ENCODE data around the gene CNOT6. TPM values are rescaled to one million over a fixed set of nuclear protein-coding genes. Genes with fewer than 3 reads are reported as not detected.
"Not testable (repeated sequence)": the region's sequence is repeated elsewhere in the genome, so short reads cannot be mapped to it uniquely, and the experiment has no call there.

Gene CNOT6
- total RNA-seq, 2 donors from 2014 or later, result 19.5 to 24.8 TPM

DNA sequence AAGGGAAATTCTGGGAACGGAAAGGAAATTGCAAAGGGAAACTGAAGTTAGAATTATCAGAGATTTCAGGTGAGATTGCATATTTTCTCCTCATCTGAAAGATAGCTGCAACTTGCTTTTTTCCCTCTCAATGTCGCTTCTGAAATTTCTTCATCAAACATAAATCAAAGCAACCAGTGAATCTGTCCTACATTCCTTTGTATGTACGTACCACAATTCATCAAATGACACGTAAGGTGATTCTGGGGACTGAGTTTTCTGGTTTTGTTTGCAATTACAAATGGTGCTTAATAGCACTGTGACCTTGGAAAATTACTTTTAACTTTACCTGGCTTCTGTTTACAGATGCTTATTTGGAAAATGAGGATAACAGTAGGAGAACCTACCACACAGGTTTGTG is 21.9 kb upstream of the CNOT6 start:
- no peak for DNase-seq (ENCODE audit: low spot score)
- H3K4me1 ChIP-seq (ENCODE audit: control insufficient read depth in 1 of 2, low read depth in 2 of 2), result no peaks in the 10 kb centered on the region
- no peaks in the 10 kb centered on the region for H3K9me3 ChIP-seq
- H3K27me3 ChIP-seq (replicated peaks; ENCODE audit: insufficient read depth), result no peaks in the 10 kb centered on the region
- H3K27ac ChIP-seq, result no peak overlapping the region
- H3K4me3 ChIP-seq, result no peak overlapping the region
- no peaks in the 10 kb centered on the region for H3K36me3 ChIP-seq
- ATAC-seq (ENCODE audit: insufficient number of reproducible peaks, low FRiP score, low read depth), result no peak
- TF ChIP-seq, protein P1, sequence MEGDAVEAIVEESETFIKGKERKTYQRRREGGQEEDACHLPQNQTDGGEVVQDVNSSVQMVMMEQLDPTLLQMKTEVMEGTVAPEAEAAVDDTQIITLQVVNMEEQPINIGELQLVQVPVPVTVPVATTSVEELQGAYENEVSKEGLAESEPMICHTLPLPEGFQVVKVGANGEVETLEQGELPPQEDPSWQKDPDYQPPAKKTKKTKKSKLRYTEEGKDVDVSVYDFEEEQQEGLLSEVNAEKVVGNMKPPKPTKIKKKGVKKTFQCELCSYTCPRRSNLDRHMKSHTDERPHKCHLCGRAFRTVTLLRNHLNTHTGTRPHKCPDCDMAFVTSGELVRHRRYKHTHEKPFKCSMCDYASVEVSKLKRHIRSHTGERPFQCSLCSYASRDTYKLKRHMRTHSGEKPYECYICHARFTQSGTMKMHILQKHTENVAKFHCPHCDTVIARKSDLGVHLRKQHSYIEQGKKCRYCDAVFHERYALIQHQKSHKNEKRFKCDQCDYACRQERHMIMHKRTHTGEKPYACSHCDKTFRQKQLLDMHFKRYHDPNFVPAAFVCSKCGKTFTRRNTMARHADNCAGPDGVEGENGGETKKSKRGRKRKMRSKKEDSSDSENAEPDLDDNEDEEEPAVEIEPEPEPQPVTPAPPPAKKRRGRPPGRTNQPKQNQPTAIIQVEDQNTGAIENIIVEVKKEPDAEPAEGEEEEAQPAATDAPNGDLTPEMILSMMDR (IDR thresholded peaks at IDR 0.05), result no peak

DNA sequence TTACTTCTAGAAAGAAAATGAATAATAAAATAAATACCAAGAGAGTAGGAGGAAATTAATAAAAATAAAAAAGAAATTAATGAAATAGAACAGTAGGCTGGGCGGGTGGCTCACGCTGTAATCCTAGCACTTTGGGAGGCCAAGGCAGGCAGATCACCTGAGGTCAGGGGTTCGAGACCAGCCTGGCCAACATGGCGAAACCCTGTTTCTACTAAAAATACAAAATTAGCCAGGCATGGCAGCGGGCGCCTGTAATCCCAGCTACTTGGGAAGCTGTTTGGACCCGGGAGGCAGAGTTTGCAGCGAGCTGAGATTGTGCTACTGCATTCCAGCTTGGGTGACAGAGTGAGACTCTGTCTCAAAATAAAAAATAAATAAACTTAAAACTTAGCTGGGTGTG is 20.8 kb upstream of the CNOT6 start:
- not testable (repeated sequence) for H3K9me3 ChIP-seq; H3K4me1 ChIP-seq (ENCODE audit: control insufficient read depth in 1 of 2, low read depth in 2 of 2); ATAC-seq (ENCODE audit: insufficient number of reproducible peaks, low FRiP score, low read depth); H3K27ac ChIP-seq; H3K27me3 ChIP-seq (replicated peaks; ENCODE audit: insufficient read depth); DNase-seq (ENCODE audit: low spot score); H3K36me3 ChIP-seq; H3K4me3 ChIP-seq

DNA sequence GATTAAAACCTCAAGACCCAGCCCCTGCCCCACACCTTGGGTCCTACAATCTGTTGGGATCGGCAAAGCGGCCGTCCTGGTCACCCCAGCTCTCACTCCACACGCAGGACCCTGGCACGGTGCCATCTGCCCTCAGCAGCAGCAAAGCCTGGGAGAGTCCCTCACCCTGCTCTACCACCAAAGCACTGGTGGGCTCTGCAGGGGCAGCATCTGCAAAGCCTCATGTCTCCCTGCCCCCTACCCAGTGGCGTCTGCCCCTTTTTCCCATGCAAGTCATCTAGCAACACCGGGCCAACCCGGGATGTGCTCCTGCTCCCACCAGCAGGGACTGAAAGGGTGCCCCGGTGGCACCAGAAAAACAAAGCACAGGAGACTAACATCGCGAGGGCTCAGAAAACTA is 19.6 kb upstream of the CNOT6 start:
- Histone ChIP-seq H3K4me1 (ENCODE audit: control insufficient read depth in 1 of 2, low read depth in 2 of 2) (no peaks in the 10 kb centered on the region), H3K4me3 (no peak overlapping the region), H3K9me3 (no peaks in the 10 kb centered on the region), H3K27ac (no peak overlapping the region), H3K36me3 (no peaks in the 10 kb centered on the region), H3K27me3 (replicated peaks; ENCODE audit: insufficient read depth) (no peaks in the 10 kb centered on the region)
- TF ChIP-seq, protein P1 (IDR thresholded peaks at IDR 0.05), result no peak
- no peak for DNase-seq (ENCODE audit: low spot score)
- ATAC-seq (ENCODE audit: insufficient number of reproducible peaks, low FRiP score, low read depth), result no peak

DNA sequence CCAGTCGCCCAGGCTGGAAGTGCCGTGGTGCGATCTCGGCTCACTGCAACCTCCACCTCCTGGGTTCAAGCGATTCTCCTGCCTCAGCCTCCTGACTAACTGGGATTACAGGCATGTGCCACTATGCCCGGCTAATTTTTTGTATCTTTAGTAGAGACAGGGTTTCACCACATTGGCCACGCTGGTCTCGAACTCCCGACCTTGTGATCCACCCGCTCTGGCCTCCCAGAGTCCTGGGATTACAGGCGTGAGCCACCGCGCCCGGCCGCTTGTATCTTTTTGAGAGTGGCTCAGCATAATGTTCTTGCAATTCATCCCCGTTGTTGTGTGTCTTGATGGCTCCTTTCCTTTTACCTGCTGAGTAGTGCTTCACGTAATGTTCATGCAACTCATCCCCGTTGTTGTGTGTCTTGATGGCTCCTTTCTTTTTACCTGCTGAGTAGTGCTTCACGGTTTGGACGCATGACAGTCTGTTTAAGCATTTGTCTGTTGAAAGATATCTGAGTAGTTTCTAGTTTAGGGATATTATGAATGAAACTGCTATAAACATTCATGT is 18.1 kb upstream of the CNOT6 start:
- not testable (repeated sequence) for ATAC-seq (ENCODE audit: insufficient number of reproducible peaks, low FRiP score, low read depth); H3K4me1 ChIP-seq (ENCODE audit: control insufficient read depth in 1 of 2, low read depth in 2 of 2); H3K27me3 ChIP-seq (replicated peaks; ENCODE audit: insufficient read depth); H3K9me3 ChIP-seq; H3K36me3 ChIP-seq; DNase-seq (ENCODE audit: low spot score); H3K27ac ChIP-seq; H3K4me3 ChIP-seq

DNA sequence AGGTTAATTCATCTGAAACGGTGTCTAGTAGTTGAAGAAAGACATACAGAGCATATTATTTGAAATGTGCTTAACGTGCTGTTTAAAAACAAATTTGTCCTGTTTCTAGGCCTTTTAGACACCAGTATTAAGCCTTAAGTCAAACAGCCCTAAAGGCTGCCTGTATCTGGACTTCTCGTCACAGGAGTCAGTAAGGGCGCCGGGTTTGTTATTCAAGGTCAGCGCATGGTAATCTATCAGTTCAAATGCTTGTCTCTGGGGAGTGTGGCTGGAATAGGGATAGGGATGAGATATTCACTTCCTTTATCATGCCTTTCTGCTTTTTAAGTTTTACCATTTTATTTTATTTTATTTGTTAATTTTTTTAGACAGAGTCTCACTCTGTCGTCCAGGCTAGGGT is 9.4 kb upstream of the CNOT6 start:
- Histone ChIP-seq H3K27ac (no peak overlapping the region), H3K27me3 (replicated peaks; ENCODE audit: insufficient read depth) (no peaks in the 10 kb centered on the region), H3K9me3 (no peaks in the 10 kb centered on the region), H3K4me1 (ENCODE audit: control insufficient read depth in 1 of 2, low read depth in 2 of 2) (peaks cover 0 to 3% of the 10 kb centered on the region in 2 donors), H3K36me3 (no peaks in the 10 kb centered on the region), H3K4me3 (no peak overlapping the region)
- ATAC-seq (ENCODE audit: insufficient number of reproducible peaks, low FRiP score, low read depth) (no peak), DNase-seq (ENCODE audit: low spot score) (no peak)
- TF ChIP-seq, protein P1 (IDR thresholded peaks at IDR 0.05), result no peak

DNA sequence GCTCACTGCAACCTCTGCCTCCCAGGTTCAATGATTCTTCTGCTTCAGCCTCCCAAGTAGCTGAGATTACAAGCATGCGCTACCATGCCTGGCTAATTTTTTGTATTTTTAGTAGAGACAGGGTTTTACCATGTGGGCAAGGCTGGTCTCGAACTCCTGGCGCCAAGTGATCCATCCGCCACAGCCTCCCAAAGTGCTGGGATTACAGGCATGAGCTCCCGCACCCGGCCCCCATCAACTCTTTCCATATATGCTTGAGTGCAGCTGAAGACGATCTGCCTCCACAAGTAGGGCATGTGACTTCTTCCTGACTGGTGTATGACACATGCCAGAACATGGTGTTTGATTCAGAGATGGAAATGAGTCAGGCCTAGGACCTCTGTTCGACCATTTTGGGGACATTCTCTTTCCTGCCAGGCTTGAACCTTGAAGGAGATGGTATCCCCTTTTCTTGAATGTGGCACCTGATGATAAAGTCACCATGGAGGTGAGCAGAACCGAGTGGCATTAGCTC is 7.5 kb upstream of the CNOT6 start:
- ATAC-seq (ENCODE audit: insufficient number of reproducible peaks, low FRiP score, low read depth) (no peak), DNase-seq (ENCODE audit: low spot score) (no peak)
- H3K27me3 ChIP-seq (replicated peaks; ENCODE audit: insufficient read depth), result no peaks in the 10 kb centered on the region
- H3K9me3 ChIP-seq, result no peaks in the 10 kb centered on the region
- no peak overlapping the region for H3K4me3 ChIP-seq
- TF ChIP-seq, protein P1 (IDR thresholded peaks at IDR 0.05), result no peak
- peaks cover 0 to 3% of the 10 kb centered on the region in 2 donors for H3K4me1 ChIP-seq (ENCODE audit: control insufficient read depth in 1 of 2, low read depth in 2 of 2)
- H3K36me3 ChIP-seq, result no peaks in the 10 kb centered on the region
- H3K27ac ChIP-seq, result no peak overlapping the region
